COLO829 (cell line): ENCODE data around the gene NFU1.
"Not testable (repeated sequence)": the region's sequence is repeated elsewhere in the genome, so short reads cannot be mapped to it uniquely, and the experiment has no call there.

Experiments used
- DNase-seq: peaks from one replicate; pipeline ENCODE4 v3.0.0; 2012; ENCODE audit warnings: low spot score

The NFU1 gene

DNA sequence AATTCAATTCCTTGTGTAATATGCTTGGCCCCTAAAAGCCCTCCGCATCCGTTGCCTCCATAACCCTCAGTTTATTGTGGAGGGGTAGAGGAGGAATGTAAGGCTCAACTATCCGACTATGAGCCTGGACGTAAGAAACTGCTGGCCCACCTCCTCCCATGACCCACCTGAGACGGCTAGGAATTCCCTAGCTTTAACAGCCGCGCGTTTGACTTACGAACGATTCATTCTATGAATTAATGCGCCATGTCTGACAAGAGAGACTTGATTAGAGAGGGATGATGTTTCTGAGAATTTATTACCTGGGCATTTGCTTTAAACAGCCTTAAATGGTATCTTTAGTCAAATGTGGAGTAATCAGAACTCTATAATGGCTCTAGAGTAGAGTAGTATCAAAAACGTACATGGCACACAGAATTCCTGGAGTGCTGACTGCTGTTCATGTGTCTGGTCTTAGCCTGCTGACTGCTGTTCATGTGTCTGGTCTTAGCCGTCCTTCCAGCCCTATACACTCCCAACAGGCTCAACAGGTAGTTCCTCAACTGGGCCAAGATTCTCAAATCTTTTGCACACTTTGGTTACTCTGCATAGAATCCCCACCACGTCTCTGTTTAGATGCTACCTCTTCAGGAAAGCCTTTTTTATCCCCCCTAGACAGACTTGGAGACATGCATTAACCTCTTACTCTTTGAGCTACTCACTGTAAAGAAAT is 49.3 kb downstream of the NFU1 start:
- no peak for DNase-seq

- DNase-seq, result peak; percentile 83
These were observed 50.2 kb downstream of the NFU1 start, which contains the start of gene GFPT1 for GRCh38 chr2:69386789-69387734. Gene GFPT1 (minus strand): TSS chr2:69387227. CDS start chr2:69387071, 156 bp downstream.

GRCh38 chr2:69386360-69386759 is 50.9 kb downstream of the NFU1 start:
- DNase-seq, result no peak

DNA sequence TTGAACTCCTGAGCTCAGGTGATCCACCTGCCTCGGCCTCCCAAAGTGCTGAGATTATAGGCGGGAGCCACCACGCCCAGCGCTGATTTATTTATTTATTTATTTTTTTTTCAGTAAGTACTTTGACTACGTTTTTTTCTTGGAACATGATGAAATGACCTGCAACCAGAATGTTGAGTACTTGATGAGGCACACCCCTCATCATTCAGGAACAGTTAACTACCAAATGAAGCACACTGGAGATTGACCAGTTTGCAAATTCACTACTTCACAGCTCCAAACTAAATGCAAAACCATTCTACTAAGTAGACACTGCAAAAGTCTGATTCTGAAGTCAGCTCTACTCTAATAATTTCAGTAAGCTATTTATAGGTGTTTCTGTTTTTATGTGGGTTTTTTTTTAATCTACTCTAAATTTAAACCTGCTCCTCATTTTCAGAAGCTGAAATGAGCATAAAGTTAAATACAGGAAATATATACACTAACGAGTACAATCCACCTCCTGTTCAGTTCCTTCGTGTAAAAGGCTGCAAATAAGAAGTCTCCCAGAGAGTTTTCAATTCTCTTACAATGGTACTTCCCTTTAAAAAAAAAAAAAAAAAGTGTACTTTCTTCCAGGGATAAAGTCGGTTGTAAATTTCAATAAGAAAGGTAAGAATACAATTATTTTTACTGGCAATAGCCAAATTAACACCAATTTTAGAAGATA is 51.6 kb downstream of the NFU1 start:
- DNase-seq, result no peak

- DNase-seq, result no peak
These were observed 52.6 kb downstream of the NFU1 start for GRCh38 chr2:69384618-69385081.

- no peak for DNase-seq
These were observed 53.9 kb downstream of the NFU1 start for GRCh38 chr2:69383176-69383812.

DNA sequence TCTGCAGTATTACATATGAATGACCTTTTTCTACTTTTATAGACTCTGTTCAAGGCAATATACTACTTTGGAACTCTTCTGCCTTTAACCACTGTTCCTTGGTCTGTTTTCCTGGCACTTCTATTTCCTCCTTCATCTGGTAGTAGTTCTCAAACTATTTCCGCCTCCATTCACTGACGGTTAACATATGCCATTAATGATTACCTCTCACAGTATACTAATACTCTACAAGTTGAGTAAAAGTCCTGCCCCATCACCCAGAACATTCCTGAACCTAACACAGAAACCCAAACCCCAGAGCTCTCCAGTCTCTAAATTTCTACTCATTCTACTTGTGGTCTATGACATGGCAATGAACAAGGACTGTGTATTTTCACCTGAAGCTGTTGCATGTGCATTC is 54.7 kb downstream of the NFU1 start:
- no peak for DNase-seq

DNA sequence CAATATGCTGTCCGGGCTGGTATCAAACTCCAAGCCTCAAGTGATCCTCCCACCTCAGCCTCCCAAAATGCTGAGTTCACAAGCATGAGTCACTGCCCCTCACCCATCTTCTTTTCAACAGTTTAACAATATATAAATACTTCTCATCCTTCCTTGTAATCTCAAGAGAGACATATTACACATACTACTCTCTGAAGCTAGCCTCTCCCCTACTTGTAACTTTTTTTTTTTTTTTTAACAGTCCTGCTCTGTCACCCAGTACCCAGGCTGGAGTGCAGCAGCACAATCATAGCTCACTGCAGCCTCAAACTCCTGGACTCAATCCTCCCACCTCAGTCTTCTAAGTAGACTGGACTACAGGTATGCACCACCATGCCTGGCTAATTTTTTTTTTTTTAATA is 55.9 kb downstream of the NFU1 start:
- DNase-seq, result no peak

DNA sequence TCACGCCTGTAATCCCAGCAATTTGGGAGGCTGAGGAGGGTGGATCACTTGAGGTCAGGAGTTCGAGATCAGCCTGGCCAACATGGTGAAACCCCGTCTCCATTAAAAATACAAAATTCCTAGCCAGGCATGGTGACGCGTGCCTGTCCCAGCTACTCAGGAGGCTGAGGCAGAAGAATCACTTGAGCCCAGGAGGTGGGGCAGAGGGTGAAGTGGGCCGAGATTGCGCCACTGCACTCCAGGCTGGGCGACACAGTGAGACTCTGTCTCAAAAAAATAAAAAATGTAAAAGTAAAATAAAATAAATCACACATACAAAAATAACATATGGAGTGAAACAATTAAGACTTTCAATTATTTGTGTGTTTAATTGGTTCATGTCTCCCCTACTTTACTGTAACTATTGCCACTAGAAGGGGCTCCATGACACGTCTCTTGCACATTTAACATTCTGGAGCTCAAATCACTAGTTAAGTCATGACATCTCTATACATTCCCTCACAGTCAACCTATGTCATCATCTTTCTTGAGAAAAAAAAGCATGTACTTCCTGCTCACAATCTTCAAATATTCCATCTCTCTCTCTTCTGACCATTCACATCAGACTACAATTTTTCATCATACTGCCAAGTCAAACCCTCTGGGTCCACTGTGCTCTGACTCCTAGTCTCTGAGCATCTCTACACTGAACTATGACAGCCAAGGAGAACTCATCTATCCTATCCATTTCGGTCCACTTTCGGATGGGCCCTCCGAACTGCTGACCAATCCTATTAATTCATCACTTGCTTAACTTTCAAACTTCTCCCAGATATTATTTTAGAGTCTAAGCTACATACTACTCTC is 56.9 kb downstream of the NFU1 start:
- DNase-seq, result no peak

DNA sequence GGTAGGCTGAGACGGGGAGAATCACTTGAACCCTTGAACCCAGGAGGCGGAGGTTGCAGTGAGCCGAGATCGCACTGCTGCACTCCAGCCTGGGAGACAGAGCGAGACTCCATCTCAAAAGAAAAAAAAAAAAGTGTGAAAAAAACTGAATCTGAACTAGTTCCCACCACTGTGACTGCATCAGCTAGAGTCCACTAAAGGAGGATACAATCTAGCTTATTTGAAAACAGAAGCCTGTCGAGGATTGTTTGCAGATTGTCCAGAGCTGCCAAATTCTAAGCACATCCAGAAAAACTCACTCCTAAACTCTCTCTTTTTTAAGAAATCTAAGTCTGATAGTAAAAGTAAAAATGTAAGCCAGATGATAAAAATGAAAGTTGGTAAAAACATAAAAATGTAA is 60.8 kb downstream of the NFU1 start:
- no peak for DNase-seq

DNA sequence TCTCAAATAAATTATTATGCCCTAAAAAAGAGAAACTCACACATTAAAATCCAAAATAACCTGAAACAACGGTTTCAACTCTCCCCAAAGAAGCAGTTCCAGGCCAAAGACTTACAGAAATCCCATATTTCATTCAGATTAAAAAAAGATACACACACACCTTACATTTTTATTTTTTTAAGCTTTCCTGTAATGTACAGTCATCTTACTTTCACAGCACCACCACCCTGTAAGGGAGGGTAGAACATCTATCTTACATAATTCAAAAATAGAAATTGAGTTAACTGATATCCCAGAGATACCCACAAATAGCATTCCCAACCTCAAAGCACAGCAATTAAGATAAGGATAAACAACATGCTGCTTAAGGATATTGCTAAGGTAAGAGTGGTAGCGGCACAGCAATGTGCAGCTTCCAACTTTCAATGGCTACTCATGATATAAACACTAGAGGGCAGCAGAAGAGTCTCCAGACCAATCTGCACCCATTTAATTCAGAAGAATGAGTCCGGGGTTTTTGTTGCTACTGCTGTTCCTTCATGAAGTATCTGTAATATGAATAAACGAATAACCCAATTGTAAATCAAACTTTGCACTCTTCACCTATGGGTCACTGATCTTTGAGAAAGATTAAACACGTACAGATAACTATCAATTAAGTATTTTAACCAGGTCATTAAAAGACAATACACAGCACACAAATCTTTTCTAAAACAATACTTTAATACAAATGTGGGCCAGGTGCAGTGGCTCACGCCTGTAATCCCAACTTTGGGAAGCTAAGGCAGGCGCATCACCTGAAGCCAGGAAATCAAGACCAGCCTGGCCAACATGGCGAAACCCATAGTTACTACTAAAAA is 61.5 kb downstream of the NFU1 start:
- peak; percentile 34 for DNase-seq

GRCh38 chr2:69372767-69373166 is 64.5 kb downstream of the NFU1 start:
- DNase-seq, result no peak

DNA sequence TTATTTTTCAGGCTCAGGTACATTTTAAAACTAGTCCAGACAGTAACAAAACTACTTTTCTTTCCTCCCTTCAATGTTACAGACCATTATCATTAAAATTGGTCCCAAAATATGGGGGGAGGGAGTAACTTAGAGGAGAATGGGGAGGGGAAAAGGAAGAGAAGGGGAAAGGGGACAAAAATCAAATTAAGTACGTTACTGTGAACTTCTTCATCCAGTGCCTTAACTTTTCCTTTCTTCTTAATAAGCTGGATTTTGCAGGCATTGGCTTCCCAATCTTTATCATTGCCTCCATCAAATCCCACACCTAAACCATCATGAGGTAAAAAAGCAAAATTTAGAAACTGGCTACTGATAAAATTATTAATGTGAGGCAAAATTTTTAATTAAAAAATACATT is 67.4 kb downstream of the NFU1 start:
- DNase-seq, result no peak

DNA sequence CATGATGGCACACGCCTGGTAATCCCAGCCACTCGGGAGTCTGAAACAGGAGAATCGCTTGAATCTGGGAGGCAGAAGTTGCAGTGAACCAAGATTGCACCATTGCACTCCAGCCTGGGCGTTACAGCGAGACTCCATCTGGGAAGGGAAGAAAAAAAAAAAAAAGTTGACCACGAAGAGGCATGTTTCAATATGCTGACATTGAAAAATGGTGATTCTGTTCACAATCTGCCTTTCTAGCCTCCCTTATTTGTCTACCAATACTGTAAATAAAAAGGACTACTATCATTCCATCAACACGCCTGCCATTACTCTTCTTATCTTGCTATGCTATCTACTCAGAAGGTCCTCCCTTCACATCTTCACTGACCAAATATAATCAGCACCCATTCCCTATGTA is 68.6 kb downstream of the NFU1 start:
- no peak for DNase-seq

DNA sequence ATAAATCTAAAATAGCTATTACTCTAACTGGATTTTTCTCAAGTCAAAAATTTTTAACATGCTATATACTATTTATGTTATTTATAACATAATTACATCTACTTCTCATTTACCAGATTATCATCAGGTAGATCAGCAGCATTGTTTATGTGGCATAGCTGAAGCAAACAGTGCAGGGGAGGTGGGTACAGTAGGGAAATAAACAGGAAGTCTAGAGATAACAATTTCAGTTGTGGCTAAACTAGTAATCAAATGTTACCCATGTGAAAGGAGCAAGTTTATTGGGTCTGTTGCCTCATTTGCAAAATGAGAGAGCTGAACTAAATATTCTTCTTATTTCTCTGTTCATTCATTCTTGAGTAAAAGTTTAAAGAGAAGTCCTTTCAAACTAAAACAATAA is 77.9 kb downstream of the NFU1 start:
- no peak for DNase-seq

GRCh38 chr2:69358914-69359313 is 78.3 kb downstream of the NFU1 start:
- no peak for DNase-seq

GRCh38 chr2:69356471-69356870 is 80.8 kb downstream of the NFU1 start:
- no peak for DNase-seq

- not testable (repeated sequence) for DNase-seq
These were observed 82.3 kb downstream of the NFU1 start for GRCh38 chr2:69354976-69355375.

GRCh38 chr2:69353360-69353759 is 83.9 kb downstream of the NFU1 start:
- DNase-seq, result no peak

GRCh38 chr2:69348781-69349180 is 88.5 kb downstream of the NFU1 start:
- no peak for DNase-seq
